ENCODE data around the gene RPL39. TPM values are rescaled to one million over a fixed set of nuclear protein-coding genes. Genes with fewer than 3 reads are reported as not detected.
"Not testable (repeated sequence)": the region's sequence is repeated elsewhere in the genome, so short reads cannot be mapped to it uniquely, and the experiment has no call there.

RPL39 gene
- total RNA-seq, 1 donor from 2014 or later: 2,140 TPM

- Mint-ChIP-seq H3K9me3 (ENCODE audit: low read depth) (peaks cover 6% of the 10 kb centered on the region), H3K4me3 (ENCODE audit: low read depth) (no peak overlapping the region), H3K36me3 (ENCODE audit: insufficient read depth) (peaks cover under 1% of the 10 kb centered on the region), H3K27ac (no peak overlapping the region), H3K4me1 (ENCODE audit: low read depth) (no peaks in the 10 kb centered on the region), H3K27me3 (no peaks in the 10 kb centered on the region)
- TF ChIP-seq CTCF (IDR thresholded peaks at IDR 0.05; ENCODE audit: unreplicated experiment): no peak
- no peak for DNase-seq (ENCODE audit: low spot score, unreplicated experiment)
Observed at GRCh38 chrX:119817130-119817690, 25.8 kb upstream of the RPL39 start.

- H3K9me3 Mint-ChIP-seq (ENCODE audit: low read depth): peaks cover 6% of the 10 kb centered on the region
- H3K36me3 Mint-ChIP-seq (ENCODE audit: insufficient read depth): no peaks in the 10 kb centered on the region
- TF ChIP-seq CTCF (IDR thresholded peaks at IDR 0.05; ENCODE audit: unreplicated experiment): no peak
- H3K4me1 Mint-ChIP-seq (ENCODE audit: low read depth): no peaks in the 10 kb centered on the region
- H3K27me3 Mint-ChIP-seq: no peaks in the 10 kb centered on the region
- H3K4me3 Mint-ChIP-seq (ENCODE audit: low read depth): no peak overlapping the region
- H3K27ac Mint-ChIP-seq: no peak overlapping the region
- no peak for DNase-seq (ENCODE audit: low spot score, unreplicated experiment)
Observed at GRCh38 chrX:119816300-119816699, 24.9 kb upstream of the RPL39 start.

GRCh38 chrX:119809185-119809666 is 17.8 kb upstream of the RPL39 start:
- Mint-ChIP-seq H3K4me3 (ENCODE audit: low read depth) (no peak overlapping the region), H3K36me3 (ENCODE audit: insufficient read depth) (peaks cover 2% of the 10 kb centered on the region), H3K27me3 (no peaks in the 10 kb centered on the region), H3K9me3 (ENCODE audit: low read depth) (peaks cover 21% of the 10 kb centered on the region), H3K27ac (no peak overlapping the region), H3K4me1 (ENCODE audit: low read depth) (no peaks in the 10 kb centered on the region)
- no peak for TF ChIP-seq CTCF (IDR thresholded peaks at IDR 0.05; ENCODE audit: unreplicated experiment)
- DNase-seq (ENCODE audit: low spot score, unreplicated experiment): no peak

GRCh38 chrX:119808461-119808860 is 17.0 kb upstream of the RPL39 start:
- peaks cover 21% of the 10 kb centered on the region for H3K9me3 Mint-ChIP-seq (ENCODE audit: low read depth)
- DNase-seq (ENCODE audit: low spot score, unreplicated experiment); H3K27me3 Mint-ChIP-seq; H3K4me3 Mint-ChIP-seq (ENCODE audit: low read depth); H3K27ac Mint-ChIP-seq; H3K36me3 Mint-ChIP-seq (ENCODE audit: insufficient read depth); H3K4me1 Mint-ChIP-seq (ENCODE audit: low read depth): not testable (repeated sequence)

- no peaks in the 10 kb centered on the region for H3K4me1 Mint-ChIP-seq (ENCODE audit: low read depth)
- no peak for DNase-seq (ENCODE audit: low spot score, unreplicated experiment)
- no peak overlapping the region for H3K4me3 Mint-ChIP-seq (ENCODE audit: low read depth)
- no peak for TF ChIP-seq CTCF (IDR thresholded peaks at IDR 0.05; ENCODE audit: unreplicated experiment)
- peaks cover 12% of the 10 kb centered on the region for H3K9me3 Mint-ChIP-seq (ENCODE audit: low read depth)
- H3K27ac Mint-ChIP-seq: no peak overlapping the region
- H3K27me3 Mint-ChIP-seq: no peaks in the 10 kb centered on the region
- H3K36me3 Mint-ChIP-seq (ENCODE audit: insufficient read depth): peaks cover 3% of the 10 kb centered on the region
Observed at GRCh38 chrX:119802546-119802945, 11.1 kb upstream of the RPL39 start.
